ENCODE measurements around the gene SH3GL1.
"Not testable (repeated sequence)": the region's sequence is repeated elsewhere in the genome, so short reads cannot be mapped to it uniquely, and the experiment has no call there.

The SH3GL1 gene

DNA sequence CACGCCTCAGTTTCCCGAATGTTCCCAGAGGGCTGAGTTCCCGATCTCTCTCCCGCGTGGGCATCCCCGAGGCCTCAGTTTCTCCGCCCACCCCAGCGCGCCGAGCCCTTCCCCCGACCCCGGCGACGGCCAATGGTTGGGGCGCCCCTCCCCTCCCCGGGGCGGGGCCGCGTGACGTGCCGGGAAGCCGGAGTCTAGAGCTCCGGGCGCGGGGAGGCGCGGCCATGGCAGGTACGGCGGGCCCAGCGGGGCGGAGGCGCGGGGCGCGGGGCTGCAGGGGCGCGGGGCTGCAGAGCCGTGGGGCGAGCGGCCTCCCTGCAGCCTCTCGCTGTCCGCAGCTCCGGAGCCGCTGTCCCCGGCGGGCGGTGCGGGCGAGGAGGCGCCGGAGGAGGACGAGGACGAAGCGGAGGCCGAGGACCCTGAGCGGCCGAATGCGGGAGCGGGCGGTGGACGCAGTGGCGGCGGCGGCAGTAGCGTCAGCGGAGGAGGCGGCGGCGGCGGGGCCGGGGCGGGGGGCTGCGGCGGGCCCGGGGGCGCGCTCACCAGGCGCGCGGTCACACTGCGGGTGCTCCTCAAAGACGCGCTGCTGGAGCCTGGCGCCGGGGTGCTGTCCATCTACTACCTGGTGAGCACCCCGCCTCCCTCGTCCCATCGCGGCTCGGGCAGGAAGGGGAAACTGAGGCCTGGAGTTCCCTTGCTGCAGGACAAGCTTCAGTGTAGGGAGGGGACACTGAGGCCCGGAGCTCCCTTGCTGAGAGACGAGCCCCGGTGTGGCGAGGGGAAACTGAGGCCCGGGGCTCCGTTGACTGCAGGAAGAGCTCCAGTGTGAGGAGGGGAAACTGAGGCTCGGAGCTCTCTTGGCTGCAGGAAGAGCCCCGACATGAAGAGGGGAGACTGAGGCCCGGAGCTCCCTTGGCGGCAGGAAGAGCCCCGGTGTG lies 56.7 kb downstream of the SH3GL1 start, which contains the start of gene MPND:
TSS of gene MPND (plus strand) at position 193 of the 938 bp plus-strand sequence. CDS start at position 225, 32 bp downstream.
- TF ChIP-seq POLR2AphosphoS5 (IDR thresholded peaks at IDR 0.05; ENCODE audit: borderline replicate concordance, low read depth, low read length): peak; percentile 26; the same call in 1 of the 2 replicates
- peak; percentile 30 for TF ChIP-seq FOXP2 (optimal IDR thresholded peaks at IDR 0.05; ENCODE audit: control extremely low read depth, extremely low read length, insufficient read depth)
- no peak for TF ChIP-seq EZH2 (IDR thresholded peaks at IDR 0.05)
- Histone ChIP-seq H3K9me3 (ENCODE audit: low read depth, low read length) (no peaks in the 10 kb centered on the region), H3K27ac (peak within 1 kb of the TSS; percentile 76), H3K9ac (ENCODE audit: insufficient read length) (peak within 1 kb of the TSS; percentile 87), H3K36me3 (ENCODE audit: insufficient read depth, low read length) (peaks cover 4% of the 10 kb centered on the region; the same call in 1 of the 2 replicates), H3K4me3 (peak within 1 kb of the TSS; percentile 91)
- DNase-seq (ENCODE audit: low read depth, low spot score): no peak

DNA sequence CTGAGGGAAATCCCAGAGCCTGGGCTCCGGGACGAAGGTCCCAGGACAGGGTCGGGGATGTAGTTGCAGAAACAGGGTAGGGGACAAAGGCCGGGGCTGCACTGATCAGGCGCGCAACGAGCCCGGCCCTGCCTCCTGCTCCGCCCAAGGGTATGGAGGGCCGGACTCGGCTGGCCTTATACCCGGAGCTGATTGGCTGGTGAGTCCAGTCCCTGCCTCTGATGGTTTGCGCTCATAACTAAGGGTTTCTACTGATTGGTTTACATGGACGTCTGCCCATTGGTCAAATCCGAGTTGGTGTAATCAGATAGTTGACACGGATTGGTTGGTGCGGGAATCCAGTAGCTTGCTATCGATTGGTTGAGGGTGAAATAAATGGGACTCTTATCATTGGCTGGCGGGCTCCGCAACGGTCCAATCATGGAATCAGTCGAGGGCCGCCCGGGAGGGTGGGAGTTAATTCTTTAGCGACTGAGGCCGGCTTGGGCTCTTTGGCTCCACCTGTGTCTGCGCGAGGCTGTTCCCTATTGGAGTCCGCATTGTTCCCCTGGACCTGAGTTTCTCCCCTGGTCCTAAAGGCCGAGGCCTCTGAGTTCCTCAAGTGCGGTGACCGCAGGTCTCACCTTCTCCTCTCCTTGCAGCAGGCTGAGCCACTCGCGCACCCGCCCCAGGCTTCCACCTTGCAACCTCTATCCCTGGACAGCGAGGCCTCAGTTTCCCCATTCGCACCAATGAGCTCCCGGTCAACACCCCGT lies 57.6 kb downstream of the SH3GL1 start:
- TF ChIP-seq EZH2 (IDR thresholded peaks at IDR 0.05) (no peak), POLR2AphosphoS5 (IDR thresholded peaks at IDR 0.05; ENCODE audit: borderline replicate concordance, low read depth, low read length) (peak; percentile 62; the same call in 1 of the 2 replicates), FOXP2 (optimal IDR thresholded peaks at IDR 0.05; ENCODE audit: control extremely low read depth, extremely low read length, insufficient read depth) (no peak)
- peaks cover 4% of the 10 kb centered on the region; the same call in 1 of the 2 replicates for H3K36me3 ChIP-seq (ENCODE audit: insufficient read depth, low read length)
- peak overlapping the region; percentile 91 for H3K4me3 ChIP-seq
- peak; percentile 99 for DNase-seq (ENCODE audit: low read depth, low spot score)
- H3K9me3 ChIP-seq (ENCODE audit: low read depth, low read length): no peaks in the 10 kb centered on the region
- peak overlapping the region; percentile 76 for H3K27ac ChIP-seq
- peak overlapping the region; percentile 87 for H3K9ac ChIP-seq (ENCODE audit: insufficient read length)

DNA sequence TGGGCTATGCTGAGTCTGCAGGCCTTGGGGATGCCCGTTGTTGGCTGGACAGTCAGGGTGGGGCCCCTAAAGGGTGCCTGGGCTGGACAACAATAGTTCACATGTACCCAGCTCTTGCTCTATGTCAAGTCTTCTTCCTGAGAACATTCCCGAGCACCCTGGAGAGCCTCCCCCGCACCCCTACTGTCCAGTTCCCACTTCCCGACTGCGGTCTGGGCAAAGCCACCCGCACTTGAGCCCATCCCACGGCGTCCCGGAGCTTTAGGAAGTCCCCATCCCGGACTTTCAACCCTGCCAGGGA lies 58.1 kb downstream of the SH3GL1 start:
- Histone ChIP-seq H3K9ac (ENCODE audit: insufficient read length) (peak overlapping the region; percentile 87), H3K9me3 (ENCODE audit: low read depth, low read length) (no peaks in the 10 kb centered on the region), H3K27ac (peak overlapping the region; percentile 73), H3K4me3 (peak overlapping the region; percentile 78), H3K36me3 (ENCODE audit: insufficient read depth, low read length) (peaks cover 4% of the 10 kb centered on the region; the same call in 1 of the 2 replicates)
- DNase-seq (ENCODE audit: low read depth, low spot score): no peak
- TF ChIP-seq FOXP2 (optimal IDR thresholded peaks at IDR 0.05; ENCODE audit: control extremely low read depth, extremely low read length, insufficient read depth) (no peak), EZH2 (IDR thresholded peaks at IDR 0.05) (no peak), POLR2AphosphoS5 (IDR thresholded peaks at IDR 0.05; ENCODE audit: borderline replicate concordance, low read depth, low read length) (no peak)

GRCh38 chr19:4338441-4339355 lies 61.6 kb downstream of the SH3GL1 start, which contains the start of gene STAP2:
STAP2 (minus strand) TSS chr19:4338827; CDS start chr19:4338753, 74 bp downstream.
- Histone ChIP-seq H3K36me3 (ENCODE audit: insufficient read depth, low read length) (no peaks in the 10 kb centered on the region), H3K27ac (no peak within 1 kb of the TSS; the same call in 1 of the 2 replicates), H3K4me3 (no peak within 1 kb of the TSS), H3K9me3 (ENCODE audit: low read depth, low read length) (no peaks in the 10 kb centered on the region), H3K9ac (ENCODE audit: insufficient read length) (no peak within 1 kb of the TSS)
- TF ChIP-seq FOXP2 (optimal IDR thresholded peaks at IDR 0.05; ENCODE audit: control extremely low read depth, extremely low read length, insufficient read depth) (no peak), POLR2AphosphoS5 (IDR thresholded peaks at IDR 0.05; ENCODE audit: borderline replicate concordance, low read depth, low read length) (no peak), EZH2 (IDR thresholded peaks at IDR 0.05) (no peak)
- DNase-seq (ENCODE audit: low read depth, low spot score): no peak

- Histone ChIP-seq H3K36me3 (ENCODE audit: insufficient read depth, low read length) (no peaks in the 10 kb centered on the region), H3K4me3 (no peak overlapping the region), H3K27ac (no peak overlapping the region; the same call in 1 of the 2 replicates), H3K9ac (ENCODE audit: insufficient read length) (no peak overlapping the region), H3K9me3 (ENCODE audit: low read depth, low read length) (no peaks in the 10 kb centered on the region)
- no peak for TF ChIP-seq FOXP2 (optimal IDR thresholded peaks at IDR 0.05; ENCODE audit: control extremely low read depth, extremely low read length, insufficient read depth)
- no peak for TF ChIP-seq EZH2 (IDR thresholded peaks at IDR 0.05)
- no peak for TF ChIP-seq POLR2AphosphoS5 (IDR thresholded peaks at IDR 0.05; ENCODE audit: borderline replicate concordance, low read depth, low read length)
- DNase-seq (ENCODE audit: low read depth, low spot score): no peak
Observed at GRCh38 chr19:4337906-4338440, 62.4 kb downstream of the SH3GL1 start.

- Histone ChIP-seq H3K27ac (no peak overlapping the region), H3K36me3 (ENCODE audit: insufficient read depth, low read length) (no peaks in the 10 kb centered on the region), H3K4me3 (no peak overlapping the region), H3K9me3 (ENCODE audit: low read depth, low read length) (no peaks in the 10 kb centered on the region), H3K9ac (ENCODE audit: insufficient read length) (no peak overlapping the region)
- no peak for DNase-seq (ENCODE audit: low read depth, low spot score)
- no peak for TF ChIP-seq EZH2 (IDR thresholded peaks at IDR 0.05)
- no peak for TF ChIP-seq FOXP2 (optimal IDR thresholded peaks at IDR 0.05; ENCODE audit: control extremely low read depth, extremely low read length, insufficient read depth)
- TF ChIP-seq POLR2AphosphoS5 (IDR thresholded peaks at IDR 0.05; ENCODE audit: borderline replicate concordance, low read depth, low read length): no peak
Observed at GRCh38 chr19:4334929-4335570, 65.3 kb downstream of the SH3GL1 start.

- H3K36me3 ChIP-seq (ENCODE audit: insufficient read depth, low read length): no peaks in the 10 kb centered on the region
- TF ChIP-seq FOXP2 (optimal IDR thresholded peaks at IDR 0.05; ENCODE audit: control extremely low read depth, extremely low read length, insufficient read depth) (no peak), POLR2AphosphoS5 (IDR thresholded peaks at IDR 0.05; ENCODE audit: borderline replicate concordance, low read depth, low read length) (no peak), EZH2 (IDR thresholded peaks at IDR 0.05) (no peak)
- DNase-seq (ENCODE audit: low read depth, low spot score): no peak
- no peak overlapping the region for H3K9ac ChIP-seq (ENCODE audit: insufficient read length)
- no peak overlapping the region for H3K27ac ChIP-seq
- no peaks in the 10 kb centered on the region for H3K9me3 ChIP-seq (ENCODE audit: low read depth, low read length)
- no peak overlapping the region for H3K4me3 ChIP-seq
Observed at GRCh38 chr19:4329858-4330257, 70.5 kb downstream of the SH3GL1 start.

- H3K4me3 ChIP-seq: peak overlapping the region; percentile 82
- not testable (repeated sequence) for H3K9me3 ChIP-seq (ENCODE audit: low read depth, low read length); DNase-seq (ENCODE audit: low read depth, low spot score); H3K27ac ChIP-seq; H3K36me3 ChIP-seq (ENCODE audit: insufficient read depth, low read length)
- H3K9ac ChIP-seq (ENCODE audit: insufficient read length): peak overlapping the region; percentile 65
Observed at GRCh38 chr19:4328991-4329681, 71.2 kb downstream of the SH3GL1 start.

Data from SK-N-MC (cell line).